ENCODE measurements around the gene TNK2. TPM values are rescaled to one million over a fixed set of nuclear protein-coding genes. Genes with fewer than 3 reads are reported as not detected.

Gene TNK2
- total RNA-seq, 1 experiment from 2014 or later, result 55.1 TPM

DNA sequence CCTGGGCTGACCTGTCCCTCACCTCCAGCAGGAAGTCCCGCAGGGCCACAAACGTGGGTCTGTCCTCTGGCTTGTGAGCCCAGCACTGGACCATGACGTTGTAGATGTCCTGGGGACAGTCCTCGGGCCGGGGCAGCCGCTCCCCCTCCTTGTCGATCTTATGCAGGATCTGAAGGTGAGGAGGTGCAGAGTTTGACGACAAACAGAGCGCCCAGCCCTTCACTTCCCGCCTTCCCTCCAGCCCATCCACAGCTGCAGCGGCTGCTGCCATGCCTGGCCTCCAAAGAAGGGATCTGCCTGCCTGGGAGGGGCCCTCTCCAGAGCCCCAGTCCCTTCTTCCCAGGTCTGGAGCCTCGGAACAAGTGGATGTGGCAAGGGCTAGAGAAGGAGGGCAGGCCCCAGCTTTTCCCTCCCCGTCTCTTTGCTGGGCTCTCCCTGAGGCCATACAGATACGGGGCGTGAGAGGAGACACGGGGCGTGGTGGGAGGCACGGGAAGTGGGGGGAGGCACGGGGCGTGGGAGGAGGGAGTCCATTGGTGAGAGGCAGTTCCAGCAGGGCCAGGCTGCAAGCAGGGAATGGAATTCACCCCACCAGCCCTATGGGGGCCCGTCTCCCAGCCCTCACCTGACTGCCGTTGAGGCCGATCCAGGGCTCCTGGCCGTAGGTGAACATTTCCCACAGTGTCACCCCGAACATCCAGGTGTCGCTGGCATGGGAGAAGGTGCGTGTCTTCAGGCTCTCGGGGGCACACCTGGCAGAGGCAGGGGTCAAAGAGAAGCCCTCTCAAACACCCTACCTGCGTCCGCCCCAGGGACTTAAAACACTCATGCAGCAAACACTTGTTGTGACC is 29.7 kb downstream of the TNK2 start:
- DNase-seq (ENCODE audit: low read depth, low spot score) (no peak), ATAC-seq (no peak)
- H3K79me2 ChIP-seq (ENCODE audit: insufficient read depth, low read length), result no peaks in the 10 kb centered on the region
- H3K4me1 ChIP-seq (ENCODE audit: control insufficient read depth in 1 of 2, insufficient read depth in 2 of 2, low read length in 2 of 2), result peaks cover 21 to 41% of the 10 kb centered on the region in 2 experiments
- H3K9me2 ChIP-seq (ENCODE audit: insufficient read depth), result no peaks in the 10 kb centered on the region
- ChIA-PET CTCF (no interaction called here), POLR2A (no interaction called here), RAD21 (ENCODE audit: low non-redundant PET in 1 of 2, low total read pairs in 2 of 2, uncharacterized antibody in 2 of 2, unreplicated experiment in 2 of 2) (no interaction called here)
- H3K4me2 ChIP-seq (ENCODE audit: low read length), result no peak overlapping the region
- TF ChIP-seq TCF7L2 (IDR thresholded peaks at IDR 0.05; ENCODE audit: borderline replicate concordance, extremely low read depth, insufficient read depth, insufficient read length) (no peak), JUND (IDR thresholded peaks at IDR 0.05) (no peak), POLR2AphosphoS5 (IDR thresholded peaks at IDR 0.05; ENCODE audit: low read depth, low read length) (no peak), FOSL1 (IDR thresholded peaks at IDR 0.05; ENCODE audit: low read depth) (no peak), SIN3A (IDR thresholded peaks at IDR 0.05; ENCODE audit: low read depth) (no peak), EGR1 (IDR thresholded peaks at IDR 0.05; ENCODE audit: low read depth) (no peak), CBX3 (IDR thresholded peaks at IDR 0.05; ENCODE audit: low read depth) (no peak), SRF (IDR thresholded peaks at IDR 0.05; ENCODE audit: low read depth) (no peak)
- TF ChIP-seq, protein P1, sequence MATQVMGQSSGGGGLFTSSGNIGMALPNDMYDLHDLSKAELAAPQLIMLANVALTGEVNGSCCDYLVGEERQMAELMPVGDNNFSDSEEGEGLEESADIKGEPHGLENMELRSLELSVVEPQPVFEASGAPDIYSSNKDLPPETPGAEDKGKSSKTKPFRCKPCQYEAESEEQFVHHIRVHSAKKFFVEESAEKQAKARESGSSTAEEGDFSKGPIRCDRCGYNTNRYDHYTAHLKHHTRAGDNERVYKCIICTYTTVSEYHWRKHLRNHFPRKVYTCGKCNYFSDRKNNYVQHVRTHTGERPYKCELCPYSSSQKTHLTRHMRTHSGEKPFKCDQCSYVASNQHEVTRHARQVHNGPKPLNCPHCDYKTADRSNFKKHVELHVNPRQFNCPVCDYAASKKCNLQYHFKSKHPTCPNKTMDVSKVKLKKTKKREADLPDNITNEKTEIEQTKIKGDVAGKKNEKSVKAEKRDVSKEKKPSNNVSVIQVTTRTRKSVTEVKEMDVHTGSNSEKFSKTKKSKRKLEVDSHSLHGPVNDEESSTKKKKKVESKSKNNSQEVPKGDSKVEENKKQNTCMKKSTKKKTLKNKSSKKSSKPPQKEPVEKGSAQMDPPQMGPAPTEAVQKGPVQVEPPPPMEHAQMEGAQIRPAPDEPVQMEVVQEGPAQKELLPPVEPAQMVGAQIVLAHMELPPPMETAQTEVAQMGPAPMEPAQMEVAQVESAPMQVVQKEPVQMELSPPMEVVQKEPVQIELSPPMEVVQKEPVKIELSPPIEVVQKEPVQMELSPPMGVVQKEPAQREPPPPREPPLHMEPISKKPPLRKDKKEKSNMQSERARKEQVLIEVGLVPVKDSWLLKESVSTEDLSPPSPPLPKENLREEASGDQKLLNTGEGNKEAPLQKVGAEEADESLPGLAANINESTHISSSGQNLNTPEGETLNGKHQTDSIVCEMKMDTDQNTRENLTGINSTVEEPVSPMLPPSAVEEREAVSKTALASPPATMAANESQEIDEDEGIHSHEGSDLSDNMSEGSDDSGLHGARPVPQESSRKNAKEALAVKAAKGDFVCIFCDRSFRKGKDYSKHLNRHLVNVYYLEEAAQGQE (IDR thresholded peaks at IDR 0.05; ENCODE audit: low read depth), result no peak
- TF ChIP-seq, protein P2, sequence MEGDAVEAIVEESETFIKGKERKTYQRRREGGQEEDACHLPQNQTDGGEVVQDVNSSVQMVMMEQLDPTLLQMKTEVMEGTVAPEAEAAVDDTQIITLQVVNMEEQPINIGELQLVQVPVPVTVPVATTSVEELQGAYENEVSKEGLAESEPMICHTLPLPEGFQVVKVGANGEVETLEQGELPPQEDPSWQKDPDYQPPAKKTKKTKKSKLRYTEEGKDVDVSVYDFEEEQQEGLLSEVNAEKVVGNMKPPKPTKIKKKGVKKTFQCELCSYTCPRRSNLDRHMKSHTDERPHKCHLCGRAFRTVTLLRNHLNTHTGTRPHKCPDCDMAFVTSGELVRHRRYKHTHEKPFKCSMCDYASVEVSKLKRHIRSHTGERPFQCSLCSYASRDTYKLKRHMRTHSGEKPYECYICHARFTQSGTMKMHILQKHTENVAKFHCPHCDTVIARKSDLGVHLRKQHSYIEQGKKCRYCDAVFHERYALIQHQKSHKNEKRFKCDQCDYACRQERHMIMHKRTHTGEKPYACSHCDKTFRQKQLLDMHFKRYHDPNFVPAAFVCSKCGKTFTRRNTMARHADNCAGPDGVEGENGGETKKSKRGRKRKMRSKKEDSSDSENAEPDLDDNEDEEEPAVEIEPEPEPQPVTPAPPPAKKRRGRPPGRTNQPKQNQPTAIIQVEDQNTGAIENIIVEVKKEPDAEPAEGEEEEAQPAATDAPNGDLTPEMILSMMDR (IDR thresholded peaks at IDR 0.05 in 2 of 3, conservative IDR thresholded peaks at IDR 0.05 in 1 of 3; ENCODE audit: borderline replicate concordance in 1 of 3, insufficient read depth in 1 of 3, low read depth in 2 of 3, low read length in 2 of 3), result no peak
- TF ChIP-seq, protein P3, sequence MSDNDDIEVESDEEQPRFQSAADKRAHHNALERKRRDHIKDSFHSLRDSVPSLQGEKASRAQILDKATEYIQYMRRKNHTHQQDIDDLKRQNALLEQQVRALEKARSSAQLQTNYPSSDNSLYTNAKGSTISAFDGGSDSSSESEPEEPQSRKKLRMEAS (IDR thresholded peaks at IDR 0.05), result no peak
- no peak overlapping the region for H2AFZ ChIP-seq (ENCODE audit: low read depth, low read length, poor library complexity, severe bottlenecking)
- no TSS peak for BruUV-seq (replicated peaks)
- H3K9me3 ChIP-seq (ENCODE audit: control insufficient read depth in 1 of 2, insufficient read depth in 1 of 2, low read depth in 1 of 2, low read length in 2 of 2), result no peaks in the 10 kb centered on the region
- peaks cover 0 to 5% of the 10 kb centered on the region in 2 experiments; a peak in 2 of 4 replicates for H3K36me3 ChIP-seq (ENCODE audit: control insufficient read depth in 1 of 2, insufficient read depth in 2 of 2, low read length in 2 of 2)
- intact Hi-C loops (cut with micrococcal nuclease), result no loop called here
- no peaks in the 10 kb centered on the region for H3K27me3 ChIP-seq (ENCODE audit: insufficient read depth, low read length)
- H3K4me3 ChIP-seq (replicated peaks in 1 of 2; ENCODE audit: low read depth in 1 of 2, low read length in 2 of 2), result no peak overlapping the region
- no peak overlapping the region for H3K27ac ChIP-seq (ENCODE audit: low read depth, low read length)
- H3K9ac ChIP-seq (ENCODE audit: low read length), result no peak overlapping the region
- no peaks in the 10 kb centered on the region for H4K20me1 ChIP-seq (ENCODE audit: insufficient read depth)

Data from HCT116 (cell line).